ENCODE measurements around the gene SIGLEC14.
"Not testable (repeated sequence)": the region's sequence is repeated elsewhere in the genome, so short reads cannot be mapped to it uniquely, and the experiment has no call there.

The SIGLEC14 gene

DNA sequence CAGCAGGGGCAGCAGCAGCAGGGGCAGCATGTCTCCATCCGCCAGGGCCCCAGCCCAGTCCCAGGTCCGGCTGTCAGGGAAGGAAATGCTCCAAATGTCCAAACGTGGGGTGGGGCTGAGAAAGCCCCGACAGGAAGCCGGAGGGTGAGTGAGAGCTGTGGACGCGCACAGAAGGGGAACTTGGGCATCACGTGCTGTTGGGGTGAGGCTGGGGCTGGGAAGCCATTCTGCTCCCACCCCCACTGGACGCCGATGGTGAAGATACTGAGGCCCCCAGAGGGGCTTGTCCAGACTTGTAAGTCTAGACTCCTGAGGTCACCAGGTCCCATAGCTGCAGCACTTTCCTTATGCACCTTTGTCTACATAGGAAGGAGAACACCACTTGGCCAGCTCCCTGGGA is at the start of gene SIGLEC14:
TSS of gene SIGLEC14 (minus strand) at position 96 of the 400 bp plus-strand sequence. CDS start at position 30, 66 bp downstream.
- DNase-seq (ENCODE audit: low read depth): not testable (repeated sequence)

DNA sequence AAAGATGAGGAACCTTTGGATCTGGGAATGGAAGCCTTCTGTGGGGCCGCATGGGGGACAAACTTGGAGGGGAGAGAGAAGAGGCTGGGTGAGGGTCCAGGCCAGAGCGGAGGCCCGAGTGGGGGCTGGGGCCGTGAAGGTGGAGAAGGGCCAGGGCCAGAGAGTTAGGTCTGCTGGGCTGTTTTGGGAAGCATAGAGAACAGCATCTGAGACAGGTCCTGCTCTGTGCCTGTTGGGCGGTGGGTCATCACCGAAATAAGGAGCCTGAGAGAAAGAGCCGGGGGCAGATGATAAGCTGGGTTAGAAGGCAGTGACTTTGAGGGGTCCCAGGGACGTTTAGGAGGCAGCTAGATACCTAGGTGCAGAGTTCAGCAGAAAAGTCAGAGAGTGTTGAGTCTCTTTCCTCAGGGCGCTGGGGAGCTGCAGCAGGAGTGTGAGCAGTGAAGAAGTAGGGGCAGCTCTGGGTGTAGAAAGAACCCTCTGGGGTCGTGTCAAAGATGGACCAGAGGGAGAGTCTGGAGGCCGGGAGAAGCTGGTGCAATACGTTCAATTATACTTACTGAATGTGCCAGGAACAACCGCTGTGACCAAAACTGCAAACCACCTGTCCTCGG is 49.2 kb upstream of the SIGLEC14 start:
- no peak for DNase-seq (ENCODE audit: low read depth)

DNA sequence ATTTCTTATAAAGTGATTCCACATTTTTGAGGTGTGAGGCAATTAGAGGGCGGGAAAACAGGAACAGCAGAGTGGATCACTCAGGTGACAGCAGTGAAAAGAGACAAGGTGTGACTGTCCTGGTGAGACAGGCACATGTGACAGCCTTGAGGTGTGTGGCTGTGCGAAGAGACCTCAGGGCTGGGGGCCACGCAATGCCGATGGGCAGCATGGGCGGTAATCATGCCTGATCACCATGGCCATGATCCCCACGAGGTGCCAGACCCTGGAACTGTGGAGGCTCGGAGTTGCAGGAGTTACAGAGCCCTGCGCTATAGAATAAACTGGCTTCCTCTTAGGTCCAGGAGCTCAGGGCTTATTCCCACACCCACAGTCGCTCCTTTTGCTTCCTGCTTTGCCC is 48.5 kb upstream of the SIGLEC14 start:
- no peak for DNase-seq (ENCODE audit: low read depth)

DNA sequence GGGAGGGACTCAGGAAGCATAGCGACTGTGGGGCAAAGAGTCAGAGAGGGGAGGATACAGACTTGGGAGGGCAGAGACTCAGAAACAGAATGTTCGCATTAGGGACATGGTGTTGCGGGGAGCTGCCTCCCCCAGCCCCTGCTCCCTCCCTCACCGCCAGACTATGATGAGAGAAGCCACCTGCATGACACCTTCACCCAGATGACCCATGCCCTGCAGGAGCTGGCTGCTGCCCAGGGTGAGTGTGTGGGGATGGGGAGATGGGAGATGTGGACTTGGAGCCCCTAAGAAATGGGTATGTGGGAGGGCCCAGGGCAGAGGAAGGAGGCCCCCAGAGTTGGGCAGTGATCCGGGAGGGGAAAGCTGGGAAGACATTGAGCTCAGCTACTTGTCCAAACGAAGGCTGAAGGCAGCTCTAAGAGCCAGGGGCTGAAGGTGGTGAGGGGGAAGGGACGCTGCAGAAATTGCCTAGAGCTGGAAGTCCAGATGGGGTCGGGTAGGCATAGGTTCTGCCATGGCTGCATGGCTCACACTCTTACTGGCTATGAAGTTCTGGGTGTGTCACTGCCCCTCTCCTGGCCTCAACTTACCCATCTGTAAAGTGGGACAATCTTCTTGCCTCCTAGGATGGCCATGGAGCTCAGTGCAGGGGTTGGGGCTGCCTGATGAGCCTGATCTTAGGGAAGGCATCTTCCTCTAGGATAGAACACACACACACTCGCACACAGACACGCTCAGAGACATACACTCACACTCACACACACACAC is 47.9 kb upstream of the SIGLEC14 start:
- DNase-seq (ENCODE audit: low read depth): no peak

GRCh38 chr19:51693819-51694218 is 47.2 kb upstream of the SIGLEC14 start:
- no peak for DNase-seq (ENCODE audit: low read depth)

DNA sequence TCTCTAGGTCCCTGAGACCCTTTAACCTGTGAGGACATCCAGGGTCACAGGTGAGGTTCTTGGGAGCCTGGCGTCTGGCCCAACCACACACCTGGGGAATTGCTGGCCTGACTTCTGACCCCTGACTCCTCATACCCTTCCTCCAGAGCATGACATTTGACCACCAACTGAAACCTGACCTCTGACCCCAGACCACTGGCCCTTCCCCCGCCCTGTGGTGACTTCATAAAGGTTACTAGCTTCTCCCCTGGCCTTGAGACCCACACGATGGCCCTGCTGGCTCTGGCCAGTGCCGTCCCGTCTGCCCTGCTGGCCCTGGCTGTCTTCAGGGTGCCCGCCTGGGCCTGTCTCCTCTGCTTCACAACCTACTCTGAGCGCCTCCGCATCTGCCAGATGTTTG is 46.6 kb upstream of the SIGLEC14 start, which contains the start of gene SPACA6:
TSS of gene SPACA6 (plus strand) at position 71 of the 400 bp plus-strand sequence. CDS start at position 268, 197 bp downstream.
- no peak for DNase-seq (ENCODE audit: low read depth)

DNA sequence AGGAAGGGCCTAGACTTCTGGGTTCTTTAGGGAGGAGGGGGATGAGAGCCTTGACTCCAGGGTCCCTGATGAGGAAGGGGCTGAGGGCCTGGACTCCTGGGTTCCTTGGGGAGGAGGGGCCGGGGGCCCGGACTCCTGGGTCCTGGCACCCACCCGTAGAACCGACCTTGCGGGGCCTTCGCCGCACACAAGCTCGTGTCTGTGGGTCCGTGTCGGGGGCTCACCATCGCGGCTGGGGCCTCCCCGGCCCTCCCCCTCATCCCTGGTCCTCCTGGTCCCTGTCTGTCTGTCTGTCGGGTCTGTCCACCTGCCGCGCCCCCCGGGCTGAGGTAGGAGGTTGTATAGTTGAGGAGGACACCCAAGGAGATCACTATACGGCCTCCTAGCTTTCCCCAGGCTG is 45.8 kb upstream of the SIGLEC14 start:
- DNase-seq (ENCODE audit: low read depth): no peak

GRCh38 chr19:51691584-51692428 is 45.2 kb upstream of the SIGLEC14 start:
- no peak for DNase-seq (ENCODE audit: low read depth)

GRCh38 chr19:51691074-51691583 is 44.5 kb upstream of the SIGLEC14 start:
- no peak for DNase-seq (ENCODE audit: low read depth)

- DNase-seq (ENCODE audit: low read depth): no peak
These were observed 43.9 kb upstream of the SIGLEC14 start for GRCh38 chr19:51690454-51691073.

DNA sequence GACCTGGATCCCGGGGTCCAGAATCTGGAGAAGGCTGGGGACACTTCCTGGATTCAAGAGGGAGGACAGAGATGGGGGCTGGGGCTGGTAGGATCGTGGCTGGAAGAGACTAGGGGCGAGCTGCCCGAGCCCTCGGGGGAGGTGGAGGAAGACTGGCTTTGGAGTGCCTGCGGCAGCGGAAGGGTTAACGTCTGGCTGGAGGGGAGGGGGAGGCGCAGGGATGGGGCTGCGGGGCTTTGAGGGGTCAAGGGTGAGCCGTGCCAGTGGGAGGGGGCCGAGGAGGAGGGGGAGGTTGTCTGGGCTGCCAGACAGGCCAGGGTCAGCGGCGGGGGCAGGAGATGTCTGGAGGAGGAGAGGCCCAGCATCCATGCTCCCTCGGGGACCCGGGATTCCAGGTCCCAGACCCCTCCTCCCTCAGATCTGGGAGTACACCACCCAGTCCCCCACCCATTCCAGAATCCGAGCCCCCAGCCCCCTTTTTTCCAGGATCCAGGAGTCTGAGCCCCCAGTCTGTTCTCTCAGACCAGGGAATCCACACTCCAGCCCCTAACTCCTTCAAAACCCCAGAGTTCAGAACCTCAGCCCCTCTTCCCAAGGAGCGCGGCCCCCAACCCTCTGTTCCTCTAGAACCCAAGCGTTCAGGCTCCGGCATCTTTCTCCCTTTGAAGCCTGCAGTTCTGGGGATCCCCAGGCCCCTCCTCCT is 43.3 kb upstream of the SIGLEC14 start:
- DNase-seq (ENCODE audit: low read depth): no peak

DNA sequence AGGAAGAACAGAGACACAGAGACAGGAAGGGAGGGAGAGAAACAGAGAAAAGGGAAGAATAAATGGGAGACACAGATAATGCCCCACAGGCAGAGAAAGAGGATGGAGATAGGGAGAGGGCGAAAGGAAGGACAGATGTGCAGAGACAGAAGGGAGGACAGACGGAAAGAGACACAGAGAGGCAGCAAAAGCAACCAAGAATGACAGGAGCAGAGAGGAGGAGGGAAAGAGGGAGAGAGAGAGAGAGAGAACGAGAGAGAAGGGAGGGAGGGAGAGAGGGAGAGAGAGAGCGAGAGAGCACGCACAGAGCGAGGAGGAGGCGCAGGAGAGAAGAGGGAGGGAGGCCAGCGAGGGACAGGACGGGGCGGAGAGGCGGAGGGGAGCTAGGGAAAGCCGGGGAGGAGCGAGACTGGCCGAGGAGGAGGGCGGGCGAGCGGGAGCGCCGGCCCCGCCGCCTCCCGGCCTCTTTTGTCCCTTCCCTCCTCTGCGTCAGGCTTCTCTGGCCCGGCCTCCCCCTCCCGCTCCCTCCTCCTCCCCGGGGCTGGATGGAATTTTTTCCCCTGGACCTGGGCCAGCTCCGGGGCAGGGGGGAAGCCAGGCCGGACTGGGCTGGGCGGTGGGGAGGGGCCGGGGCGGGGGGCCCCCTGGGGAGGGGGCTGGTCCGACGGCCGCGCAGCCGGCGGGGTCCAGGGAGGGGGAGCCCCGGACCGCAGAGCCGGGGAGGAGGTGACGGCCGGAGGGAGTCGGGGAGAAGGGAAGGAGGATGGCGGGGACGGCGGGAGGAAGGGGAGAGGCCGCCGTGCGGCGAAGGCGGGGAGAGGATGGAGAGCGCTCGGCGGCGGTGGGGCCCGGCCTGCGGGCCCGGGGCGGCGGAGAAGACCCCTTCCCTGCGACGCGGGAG is 42.3 kb upstream of the SIGLEC14 start:
- DNase-seq (ENCODE audit: low read depth): no peak

DNA sequence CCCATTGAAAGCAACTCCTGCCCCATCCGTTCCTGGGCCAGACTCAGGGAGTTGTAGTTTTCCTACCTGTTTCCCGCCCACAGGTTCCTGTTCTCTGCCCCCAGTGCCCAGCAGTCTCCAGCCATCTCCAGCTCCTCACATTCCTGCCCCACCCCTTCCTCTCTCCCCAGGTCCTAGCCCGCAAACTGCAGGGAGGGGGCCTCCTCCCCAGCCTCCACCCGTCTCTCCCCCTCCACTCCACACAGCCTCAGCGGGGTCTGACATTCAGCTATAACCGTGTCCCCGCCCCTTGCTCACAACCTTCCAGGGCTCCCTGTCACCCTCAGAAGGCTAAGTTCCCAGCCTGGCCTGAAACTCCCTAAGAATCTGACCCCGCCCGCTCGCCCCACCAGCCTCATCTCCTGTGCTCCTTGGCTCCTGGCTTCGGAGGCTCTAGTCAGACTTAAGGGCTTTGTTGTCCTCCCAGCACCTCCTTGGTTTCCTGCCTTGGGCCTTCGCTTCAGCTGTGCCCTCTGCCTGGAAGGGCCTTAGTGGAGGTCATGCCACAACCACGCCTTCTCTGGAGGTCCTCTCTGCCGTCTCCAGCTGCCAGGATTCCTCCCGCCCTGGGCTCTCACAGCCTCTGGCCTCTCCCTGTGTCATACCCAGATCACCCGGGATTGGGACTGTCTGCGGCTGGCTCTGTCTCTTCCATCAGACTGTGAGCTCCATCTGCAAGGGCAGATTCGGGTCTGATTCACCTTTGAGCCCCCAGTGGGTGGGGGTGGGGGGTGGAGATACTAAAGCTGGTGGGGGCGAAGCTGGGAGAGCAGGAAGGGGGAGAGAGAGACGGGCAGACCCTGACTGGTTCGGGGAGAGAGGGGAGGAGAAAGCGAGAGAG is 41.4 kb upstream of the SIGLEC14 start:
- no peak for DNase-seq (ENCODE audit: low read depth)

DNA sequence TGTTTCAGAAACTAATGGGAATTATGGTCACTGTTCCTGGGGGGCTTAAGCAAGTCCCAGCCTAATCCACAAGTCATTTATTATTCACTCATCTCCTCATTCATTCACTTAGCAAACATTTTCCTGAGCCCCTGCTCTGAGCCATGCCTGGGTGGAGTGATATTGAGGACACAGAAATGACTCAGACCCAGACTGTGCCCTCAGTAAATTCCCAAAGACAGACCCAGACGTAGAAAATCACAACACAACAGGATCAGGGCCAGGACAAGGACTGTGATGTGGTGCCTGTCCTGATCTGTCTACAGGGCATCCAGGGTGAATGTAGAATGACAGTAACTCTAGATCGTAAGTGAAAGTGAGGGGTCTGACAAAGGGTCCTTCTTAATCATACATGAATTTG is 39.5 kb upstream of the SIGLEC14 start:
- no peak for DNase-seq (ENCODE audit: low read depth)

- DNase-seq (ENCODE audit: low read depth): no peak
These were observed 34.8 kb upstream of the SIGLEC14 start for GRCh38 chr19:51681286-51681941.

DNA sequence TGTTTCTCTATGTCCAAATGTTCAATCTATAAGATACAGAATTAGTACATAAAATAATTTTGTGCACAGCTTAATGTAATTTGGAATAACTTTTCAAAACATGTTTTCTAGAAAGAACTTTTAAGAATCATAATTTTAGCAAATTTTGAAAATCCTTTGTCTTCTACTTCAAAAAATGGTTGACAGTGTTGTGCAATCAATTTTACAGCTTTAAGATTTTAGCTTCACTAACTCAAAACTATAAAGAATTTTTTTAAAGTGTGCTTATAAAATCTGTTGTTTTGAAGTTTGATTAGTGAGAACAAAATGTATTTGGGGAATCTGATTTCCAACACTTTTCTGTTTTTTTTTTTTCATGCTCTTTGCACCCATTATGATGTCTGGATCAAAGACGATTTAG is 33.8 kb upstream of the SIGLEC14 start:
- no peak for DNase-seq (ENCODE audit: low read depth)

- no peak for DNase-seq (ENCODE audit: low read depth)
These were observed 30.0 kb upstream of the SIGLEC14 start for GRCh38 chr19:51676566-51677083.

DNA sequence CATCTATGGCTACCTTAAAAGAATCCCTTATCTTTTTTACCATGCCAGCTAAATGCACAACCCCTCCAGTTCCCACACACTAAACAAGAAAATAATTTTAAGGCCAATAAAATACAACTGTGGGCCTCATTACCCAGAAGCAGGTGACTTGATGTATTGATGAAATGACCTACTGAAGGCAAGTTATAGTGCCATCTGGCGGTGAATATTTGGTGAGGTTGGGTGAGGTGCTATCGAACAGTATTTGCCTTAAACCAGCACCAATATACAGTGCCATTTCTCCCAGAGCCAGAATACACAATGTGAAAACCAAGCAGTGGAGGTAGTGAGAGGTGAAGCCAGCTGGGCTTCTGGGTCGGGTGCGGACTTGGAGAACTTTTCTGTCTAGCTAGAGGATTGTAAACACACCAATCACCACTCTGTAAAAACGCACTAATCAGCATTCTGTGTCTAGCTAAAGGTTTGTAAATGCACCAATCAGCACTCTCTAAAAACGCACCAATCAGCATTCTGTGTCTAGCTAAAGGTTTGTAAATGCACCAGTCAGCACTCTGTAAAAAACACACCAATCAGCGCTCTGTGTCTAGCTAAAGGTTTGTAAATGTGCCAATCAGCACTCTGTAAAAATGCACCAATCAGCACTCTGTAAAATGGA is 29.4 kb upstream of the SIGLEC14 start:
- DNase-seq (ENCODE audit: low read depth): not testable (repeated sequence)

All from stimulated activated CD8-positive, alpha-beta memory T cell treated with anti-CD3 and anti-CD28 coated beads, Interleukin-15, amount 100 ng/mL, for 24 hours (primary cell).